ENCODE data around the gene TMUB2. TPM values are rescaled to one million over a fixed set of nuclear protein-coding genes. Genes with fewer than 3 reads are reported as not detected.

Gene TMUB2
- total and polyA plus RNA-seq, 2 of the 13 experiments (the other 11 are each of a cell fraction or from before 2014, with no cell fraction given): 26.9 to 50.8 TPM

GRCh38 chr17:44186307-44187130 is at the start of gene TMUB2 (continued):
- peak; percentile 88 for TF ChIP-seq MYPOP (CRISPR knock-in tag; IDR thresholded peaks at IDR 0.05)
- peak; percentile 37 for TF ChIP-seq IKZF4 (CRISPR knock-in tag; IDR thresholded peaks at IDR 0.05; ENCODE audit: borderline replicate concordance, low read depth, not compliant biosample characterization)
- peak; percentile 70; the same call in 1 of the 2 replicates for TF ChIP-seq ZNF34 (CRISPR knock-in tag; IDR thresholded peaks at IDR 0.05; ENCODE audit: borderline replicate concordance)
- TF ChIP-seq KMT2A (CRISPR knock-in tag; IDR thresholded peaks at IDR 0.05): peak; percentile 74
- TF ChIP-seq ZNF724P (CRISPR knock-in tag; IDR thresholded peaks at IDR 0.05; ENCODE audit: borderline replicate concordance): peak; percentile 47; the same call in 1 of the 2 replicates
- TF ChIP-seq ZNF605 (CRISPR knock-in tag; IDR thresholded peaks at IDR 0.05): peak; percentile 73
- peak; percentile 46; the same call in 1 of the 2 replicates for TF ChIP-seq ZNF691 (CRISPR knock-in tag; IDR thresholded peaks at IDR 0.05; ENCODE audit: borderline replicate concordance, low read depth)
- TF ChIP-seq ZBTB4 (CRISPR knock-in tag; IDR thresholded peaks at IDR 0.05; ENCODE audit: borderline replicate concordance): peak; percentile 49; the same call in 1 of the 2 replicates
- no peak; the same call in 1 of the 2 replicates for TF ChIP-seq ZKSCAN8 (CRISPR knock-in tag; IDR thresholded peaks at IDR 0.05; ENCODE audit: borderline replicate concordance)
- TF ChIP-seq ZBTB3 (CRISPR knock-in tag; IDR thresholded peaks at IDR 0.05; ENCODE audit: borderline replicate concordance, low read depth): 0 out of 2 replicates have a peak, but pooled peaks have one; percentile 35
- TF ChIP-seq HNRNPLL (IDR thresholded peaks at IDR 0.05; ENCODE audit: low read depth, low read length, poor library complexity, severe bottlenecking): peak; percentile 96
- peak; percentile 57; the same call in 1 of the 2 replicates for TF ChIP-seq ZNF263 (CRISPR knock-in tag; IDR thresholded peaks at IDR 0.05)
- TF ChIP-seq LCORL (IDR thresholded peaks at IDR 0.05): no peak
- peak; percentile 52; the same call in 1 of the 2 replicates for TF ChIP-seq LCORL (CRISPR knock-in tag; IDR thresholded peaks at IDR 0.05)
- TF ChIP-seq ZZZ3 (CRISPR knock-in tag; IDR thresholded peaks at IDR 0.05; ENCODE audit: borderline replicate concordance): peak; percentile 49; the same call in 1 of the 2 replicates
- peak; percentile 77 for TF ChIP-seq ETV5 (CRISPR knock-in tag; IDR thresholded peaks at IDR 0.05; ENCODE audit: borderline replicate concordance)
- TF ChIP-seq, protein P1, sequence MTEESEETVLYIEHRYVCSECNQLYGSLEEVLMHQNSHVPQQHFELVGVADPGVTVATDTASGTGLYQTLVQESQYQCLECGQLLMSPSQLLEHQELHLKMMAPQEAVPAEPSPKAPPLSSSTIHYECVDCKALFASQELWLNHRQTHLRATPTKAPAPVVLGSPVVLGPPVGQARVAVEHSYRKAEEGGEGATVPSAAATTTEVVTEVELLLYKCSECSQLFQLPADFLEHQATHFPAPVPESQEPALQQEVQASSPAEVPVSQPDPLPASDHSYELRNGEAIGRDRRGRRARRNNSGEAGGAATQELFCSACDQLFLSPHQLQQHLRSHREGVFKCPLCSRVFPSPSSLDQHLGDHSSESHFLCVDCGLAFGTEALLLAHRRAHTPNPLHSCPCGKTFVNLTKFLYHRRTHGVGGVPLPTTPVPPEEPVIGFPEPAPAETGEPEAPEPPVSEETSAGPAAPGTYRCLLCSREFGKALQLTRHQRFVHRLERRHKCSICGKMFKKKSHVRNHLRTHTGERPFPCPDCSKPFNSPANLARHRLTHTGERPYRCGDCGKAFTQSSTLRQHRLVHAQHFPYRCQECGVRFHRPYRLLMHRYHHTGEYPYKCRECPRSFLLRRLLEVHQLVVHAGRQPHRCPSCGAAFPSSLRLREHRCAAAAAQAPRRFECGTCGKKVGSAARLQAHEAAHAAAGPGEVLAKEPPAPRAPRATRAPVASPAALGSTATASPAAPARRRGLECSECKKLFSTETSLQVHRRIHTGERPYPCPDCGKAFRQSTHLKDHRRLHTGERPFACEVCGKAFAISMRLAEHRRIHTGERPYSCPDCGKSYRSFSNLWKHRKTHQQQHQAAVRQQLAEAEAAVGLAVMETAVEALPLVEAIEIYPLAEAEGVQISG (CRISPR knock-in tag; IDR thresholded peaks at IDR 0.05): peak; percentile 77; the same call in 1 of the 2 replicates
- no peak for TF ChIP-seq ATAD3A (CRISPR knock-in tag; IDR thresholded peaks at IDR 0.05)
- TF ChIP-seq FOXC1 (CRISPR knock-in tag; IDR thresholded peaks at IDR 0.05; ENCODE audit: borderline replicate concordance): no peak
- peak; percentile 79; the same call in 1 of the 2 replicates for TF ChIP-seq ERF (CRISPR knock-in tag; IDR thresholded peaks at IDR 0.05)

Measured in HepG2 (cell line).